HCT116 (cell line): ENCODE measurements around the gene IFIT1. TPM values are rescaled to one million over a fixed set of nuclear protein-coding genes. Genes with fewer than 3 reads are reported as not detected.

Source experiments
- ATAC-seq: fragments of 200-7000 bp; cut with Tn5 transposase; 2 replicates; pipeline ENCODE4 v1.9.1; 2020; ENCODE audit warnings: mild to moderate bottlenecking, moderate library complexity
- BruUV-seq: library from RNA; stranded (reverse); fragments of 400-500 nt; replicated peaks from 2 replicates; lab custom pipeline; 2021; lab: Mats Ljungman, UMichigan
- CTCF ChIA-PET: fragments of 300-600 bp; sonication (Branson Sonifier 250); formaldehyde crosslinking; loops from one replicate; lab custom pipeline; 2021; ENCODE audit warnings: antibody characterized with exemption; lab: Charles Lee
- POLR2A ChIA-PET: fragments of 300-600, 350-600 bp; sonication (Branson Sonifier 250); formaldehyde crosslinking; loops from one replicate; lab custom pipeline; 2021; ENCODE audit warnings: antibody characterized with exemption; lab: Charles Lee
- RAD21 ChIA-PET, 2 experiments: fragments of 300-600 bp; sonication (Branson Sonifier 250); formaldehyde crosslinking; loops; one replicate each; lab custom pipeline; 2023; ENCODE audit warnings: low total read pairs in 2 of 2; ENCODE audit not compliant: uncharacterized antibody in 2 of 2, unreplicated experiment in 2 of 2, low non-redundant PET in 1 of 2; lab: Charles Lee
- DNase-seq: peaks from one replicate; pipeline ENCODE4 v3.0.0-alpha.2; 2010; ENCODE audit warnings: low read depth, low spot score
- H2AFZ ChIP-seq: fragments of 200-600 bp; shearing (Covaris generic), sonication (generic); 2 replicates; pipeline ENCODE4 v1.6.1; 2017; ENCODE audit warnings: low read depth, mixed run types, mixed read lengths, antibody characterized with exemption, low read length; ENCODE audit not compliant: poor library complexity, severe bottlenecking
- H3K27ac ChIP-seq: 2 replicates; pipeline ENCODE4 v1.5.1; 2012; ENCODE audit warnings: low read depth, low read length
- H3K27me3 ChIP-seq: fragments of 200-600 bp; sonication (generic); 2 replicates; pipeline ENCODE4 v1.6.1; 2016; ENCODE audit warnings: mixed run types, low read length, mixed read lengths; ENCODE audit not compliant: insufficient read depth
- H3K36me3 ChIP-seq, 2 experiments: fragments of 200-500 bp in 1 of 2; fragments of 200-600 bp in 1 of 2; sonication (Bioruptor generic) in 1 of 2; sonication (generic) in 1 of 2; 2 replicates each; pipeline versions ENCODE4 v1.5.1 to v1.6.1; 2014 to 2016; ENCODE audit warnings: low read length in 2 of 2, inconsistent platforms in 1 of 2, mixed read lengths in 1 of 2, mixed run types in 1 of 2; ENCODE audit not compliant: insufficient read depth in 2 of 2, control insufficient read depth in 1 of 2
- H3K4me1 ChIP-seq, 2 experiments: fragments of 200-600 bp in 1 of 2; sonication (generic) in 1 of 2; 2 replicates each; pipeline versions ENCODE4 v1.5.1 to v1.6.1; 2012 to 2017; ENCODE audit warnings: low read length in 2 of 2, inconsistent platforms in 1 of 2, mild to moderate bottlenecking in 1 of 2, mixed read lengths in 1 of 2, mixed run types in 1 of 2, moderate library complexity in 1 of 2; ENCODE audit not compliant: insufficient read depth in 2 of 2, control insufficient read depth in 1 of 2
- H3K4me2 ChIP-seq: fragments of 200-600 bp; sonication (generic); 2 replicates; pipeline ENCODE4 v1.6.1; 2017; ENCODE audit warnings: mixed run types, low read length, mixed read lengths
- H3K4me3 ChIP-seq, 2 experiments: fragments of 200-600 bp in 1 of 2; sonication (generic) in 1 of 2; replicated peaks in 1 of 2; 2 replicates each; pipeline ENCODE4 v1.5.1; 2011 to 2016; ENCODE audit warnings: low read length in 2 of 2, control low read depth in 1 of 2, low read depth in 1 of 2, mild to moderate bottlenecking in 1 of 2, mixed read lengths in 1 of 2, mixed run types in 1 of 2
- H3K79me2 ChIP-seq: fragments of 200-600 bp; sonication (generic); 2 replicates; pipeline ENCODE4 v1.6.1; 2017; ENCODE audit warnings: mild to moderate bottlenecking, mixed run types, low read length, moderate library complexity, mixed read lengths; ENCODE audit not compliant: insufficient read depth
- H3K9ac ChIP-seq: fragments of 200-600 bp; sonication (generic); 2 replicates; pipeline ENCODE4 v1.6.1; 2016; ENCODE audit warnings: low read length, mixed read lengths
- H3K9me2 ChIP-seq: fragments of 200-600 bp; sonication (generic), shearing (Covaris generic); 2 replicates; pipeline ENCODE4 v1.6.1; 2017; ENCODE audit warnings: mixed run types, mild to moderate bottlenecking, moderate library complexity; ENCODE audit not compliant: insufficient read depth
- H3K9me3 ChIP-seq, 2 experiments: fragments of 200-500 bp in 1 of 2; fragments of 200-600 bp in 1 of 2; sonication (Bioruptor generic) in 1 of 2; sonication (generic) in 1 of 2; 2 replicates each; pipeline ENCODE4 v1.6.1; 2014 to 2017; ENCODE audit warnings: low read length in 2 of 2, mixed read lengths in 2 of 2, inconsistent platforms in 1 of 2, low read depth in 1 of 2, mild to moderate bottlenecking in 1 of 2, mixed run types in 1 of 2, moderate library complexity in 1 of 2; ENCODE audit not compliant: control insufficient read depth in 1 of 2, insufficient read depth in 1 of 2
- H4K20me1 ChIP-seq: fragments of 200-600 bp; sonication (generic), shearing (Covaris generic); 2 replicates; pipeline ENCODE4 v1.6.1; 2017; ENCODE audit warnings: mixed run types, mild to moderate bottlenecking, moderate library complexity; ENCODE audit not compliant: insufficient read depth
- CBX3 ChIP-seq: IDR thresholded peaks from 2 replicates; pipeline ENCODE4 v1.6.1; 2012; ENCODE audit warnings: low read depth
- CEBPB ChIP-seq: IDR thresholded peaks from 2 replicates; pipeline ENCODE4 v1.6.1; 2012; ENCODE audit warnings: low read depth
- CTCF ChIP-seq, 3 experiments: fragments of 200-600 bp in 1 of 3; sonication (generic) in 1 of 3; IDR thresholded peaks in 2 of 3; conservative IDR thresholded peaks in 1 of 3; 2 replicates each; pipeline ENCODE4 v1.5.1; 2012 to 2017; ENCODE audit warnings: low read depth in 2 of 3, low read length in 2 of 3, antibody characterized with exemption in 1 of 3, borderline replicate concordance in 1 of 3, control low read depth in 1 of 3, mild to moderate bottlenecking in 1 of 3, mixed read lengths in 1 of 3, mixed run types in 1 of 3, moderate library complexity in 1 of 3; ENCODE audit not compliant: insufficient read depth in 1 of 3
- EGR1 ChIP-seq: IDR thresholded peaks from 2 replicates; pipeline ENCODE4 v1.6.1; 2012; ENCODE audit warnings: low read depth
- ELF1 ChIP-seq: IDR thresholded peaks from 2 replicates; pipeline ENCODE4 v1.6.1; 2012; ENCODE audit warnings: low read depth, borderline replicate concordance
- EZH2 ChIP-seq: fragments of 200-600 bp; sonication (generic); IDR thresholded peaks from 2 replicates; pipeline ENCODE4 v1.6.1; 2017; ENCODE audit warnings: antibody characterized with exemption, mixed run types
- EZH2phosphoT487 ChIP-seq: fragments of 200-600 bp; IDR thresholded peaks from 2 replicates; pipeline ENCODE4 v1.6.1; 2018; ENCODE audit warnings: antibody characterized with exemption, borderline replicate concordance
- FOSL1 ChIP-seq: IDR thresholded peaks from 2 replicates; pipeline ENCODE4 v1.6.1; 2012; ENCODE audit warnings: low read depth
- JUND ChIP-seq: IDR thresholded peaks from 2 replicates; pipeline ENCODE4 v1.6.1; 2012
- MAX ChIP-seq: IDR thresholded peaks from 2 replicates; pipeline ENCODE4 v1.6.1; 2012
- POLR2AphosphoS5 ChIP-seq: IDR thresholded peaks from 2 replicates; pipeline ENCODE4 v1.6.1; 2011; ENCODE audit warnings: mild to moderate bottlenecking, low read depth, low read length, moderate library complexity
- RAD21 ChIP-seq: IDR thresholded peaks from 2 replicates; pipeline ENCODE4 v1.6.1; 2012; ENCODE audit warnings: low read depth, mild to moderate bottlenecking
- SIN3A ChIP-seq: IDR thresholded peaks from 2 replicates; pipeline ENCODE4 v1.6.1; 2012; ENCODE audit warnings: low read depth
- SP1 ChIP-seq: IDR thresholded peaks from 2 replicates; pipeline ENCODE4 v1.6.1; 2012; ENCODE audit warnings: low read depth
- YY1 ChIP-seq: IDR thresholded peaks from 2 replicates; pipeline ENCODE4 v1.6.1; 2011; ENCODE audit warnings: low read length, low read depth, moderate library complexity, mild to moderate bottlenecking; ENCODE audit not compliant: insufficient replicate concordance; ENCODE audit errors: extremely low read depth
- ZBTB33 ChIP-seq: IDR thresholded peaks from 2 replicates; pipeline ENCODE4 v1.6.1; 2011; ENCODE audit warnings: mild to moderate bottlenecking, low read length, moderate library complexity; ENCODE audit not compliant: insufficient replicate concordance; ENCODE audit errors: extremely low read depth
- ZFX ChIP-seq: fragments of 450-650 bp; IDR thresholded peaks from 2 replicates; pipeline ENCODE4 v1.6.1; 2017
- ZNF274 ChIP-seq: fragments of 200-500 bp; sonication (Bioruptor generic); IDR thresholded peaks from 2 replicates; pipeline ENCODE4 v1.6.1; 2014; ENCODE audit warnings: mild to moderate bottlenecking, low read depth, low read length, inconsistent platforms
- intact Hi-C: fragments of 100-400 bp; cut with micrococcal nuclease; formaldehyde crosslinking; loops from 2 replicates; pipeline ENCODE4 v1.10.0; 2022
- total RNA-seq: library from RNA; stranded (reverse); gene quantifications from one replicate; pipeline ENCODE4 v1.2.1, GENCODE V29; 2021; ENCODE audit not compliant: unreplicated experiment

The IFIT1 gene
- total RNA-seq, 1 experiment from 2014 or later: 3.6 TPM

- Histone ChIP-seq H3K4me3 (no peak overlapping the region), H3K4me1 (peaks cover 0 to under 1% of the 10 kb centered on the region in 2 experiments; a peak in 3 of 4 replicates), H3K9me3 (no peaks in the 10 kb centered on the region), H3K79me2 (peaks cover 25% of the 10 kb centered on the region), H4K20me1 (no peaks in the 10 kb centered on the region), H3K36me3 (peaks cover 7 to 15% of the 10 kb centered on the region in 2 experiments; a peak in 2 of 4 replicates), H3K9me2 (no peaks in the 10 kb centered on the region), H3K4me2 (no peak overlapping the region), H3K27ac (no peak overlapping the region), H3K27me3 (no peaks in the 10 kb centered on the region), H2AFZ (no peak overlapping the region), H3K9ac (no peak overlapping the region)
- intact Hi-C loops: no loop called here
- DNase-seq (no peak), ATAC-seq (no peak)
- BruUV-seq: no TSS peak
- ChIA-PET RAD21 (no interaction called here), POLR2A (no interaction called here), CTCF (no interaction called here)
- no peak for TF ChIP-seq CBX3
- TF ChIP-seq JUND: no peak
- TF ChIP-seq POLR2AphosphoS5: no peak
- TF ChIP-seq EZH2: no peak
- TF ChIP-seq ZBTB33: no peak
- no peak for TF ChIP-seq SP1
- no peak for TF ChIP-seq CEBPB
- no peak for TF ChIP-seq EZH2phosphoT487
- TF ChIP-seq ELF1: no peak
- no peak for TF ChIP-seq MAX
- no peak for TF ChIP-seq FOSL1
- no peak for TF ChIP-seq SIN3A
- no peak for TF ChIP-seq ZNF274
- no peak for TF ChIP-seq EGR1
- TF ChIP-seq YY1: no peak
- no peak for TF ChIP-seq RAD21
- TF ChIP-seq CTCF (IDR thresholded peaks at IDR 0.05 in 2 of 3, conservative IDR thresholded peaks at IDR 0.05 in 1 of 3; ENCODE audit: borderline replicate concordance in 1 of 3, insufficient read depth in 1 of 3, low read depth in 2 of 3, low read length in 2 of 3): no peak
- TF ChIP-seq ZFX: no peak
Observed at GRCh38 chr10:89421018-89421476, 28.6 kb downstream of the IFIT1 start.
